Measurements from ENCODE around the gene PSPC1.

The PSPC1 gene

GRCh38 chr13:19673473-19674430 lies 109.0 kb downstream of the PSPC1 start:
- DNase-seq (ENCODE audit: low read depth in 2 of 2), result no peak

GRCh38 chr13:19672990-19673389 lies 109.8 kb downstream of the PSPC1 start:
- DNase-seq (ENCODE audit: low read depth in 2 of 2), result no peak

- DNase-seq (ENCODE audit: low read depth in 2 of 2), result no peak
Measured at GRCh38 chr13:19670147-19670546, 112.6 kb downstream of the PSPC1 start.

- no peak for DNase-seq (ENCODE audit: low read depth in 2 of 2)
Measured at GRCh38 chr13:19668778-19669177, 114.0 kb downstream of the PSPC1 start.

GRCh38 chr13:19665427-19665859 lies 117.3 kb downstream of the PSPC1 start:
- DNase-seq (ENCODE audit: low read depth in 2 of 2), result no peak

GRCh38 chr13:19664481-19665230 lies 118.1 kb downstream of the PSPC1 start:
- no peak for DNase-seq (ENCODE audit: low read depth in 2 of 2)

- DNase-seq (ENCODE audit: low read depth in 2 of 2), result no peak
Measured at GRCh38 chr13:19663416-19663979, 119.2 kb downstream of the PSPC1 start.

GRCh38 chr13:19661561-19661960 lies 121.2 kb downstream of the PSPC1 start:
- DNase-seq (ENCODE audit: low read depth in 2 of 2), result no peak

GRCh38 chr13:19661126-19661525 lies 121.6 kb downstream of the PSPC1 start:
- DNase-seq (ENCODE audit: low read depth in 2 of 2), result no peak

- DNase-seq (ENCODE audit: low read depth in 2 of 2), result no peak
Measured at GRCh38 chr13:19658831-19659230, 123.9 kb downstream of the PSPC1 start.

GRCh38 chr13:19657872-19658591 lies 124.7 kb downstream of the PSPC1 start:
- DNase-seq (ENCODE audit: low read depth in 2 of 2), result no peak
